Measurements from ENCODE around the gene S100PBP.

The S100PBP gene

GRCh38 chr1:32811265-32811664, 6.2 kb upstream of the S100PBP start:
- Histone ChIP-seq H3K9ac (ENCODE audit: low read depth, low read length) (no peak overlapping the region; the same call in 1 of the 2 replicates), H3K4me1 (ENCODE audit: control insufficient read depth, insufficient read depth, low read length) (peaks cover 18% of the 10 kb centered on the region), H3K36me3 (ENCODE audit: control insufficient read depth, insufficient read depth, low read length) (peaks cover 68% of the 10 kb centered on the region), H3K27me3 (ENCODE audit: control insufficient read depth, insufficient read depth, low read length) (no peaks in the 10 kb centered on the region), H3K27ac (ENCODE audit: low read depth, low read length) (peak overlapping the region; percentile 78), H3K4me3 (ENCODE audit: low read depth, low read length) (no peak overlapping the region), H3K9me3 (ENCODE audit: control insufficient read depth, insufficient read depth, low read length) (no peaks in the 10 kb centered on the region)

- no peaks in the 10 kb centered on the region for H3K9me3 ChIP-seq (ENCODE audit: control insufficient read depth, insufficient read depth, low read length)
- peak overlapping the region; percentile 78 for H3K27ac ChIP-seq (ENCODE audit: low read depth, low read length)
- H3K9ac ChIP-seq (ENCODE audit: low read depth, low read length) = no peak overlapping the region; the same call in 1 of the 2 replicates
- H3K4me1 ChIP-seq (ENCODE audit: control insufficient read depth, insufficient read depth, low read length) = peaks cover 18% of the 10 kb centered on the region
- no peaks in the 10 kb centered on the region for H3K27me3 ChIP-seq (ENCODE audit: control insufficient read depth, insufficient read depth, low read length)
- no peak overlapping the region for H3K4me3 ChIP-seq (ENCODE audit: low read depth, low read length)
- peaks cover 61% of the 10 kb centered on the region for H3K36me3 ChIP-seq (ENCODE audit: control insufficient read depth, insufficient read depth, low read length)
Observed at GRCh38 chr1:32811917-32812316, 5.5 kb upstream of the S100PBP start.

- Histone ChIP-seq H3K9me3 (ENCODE audit: control insufficient read depth, insufficient read depth, low read length) (no peaks in the 10 kb centered on the region), H3K4me1 (ENCODE audit: control insufficient read depth, insufficient read depth, low read length) (peaks cover 18% of the 10 kb centered on the region), H3K9ac (ENCODE audit: low read depth, low read length) (no peak overlapping the region), H3K36me3 (ENCODE audit: control insufficient read depth, insufficient read depth, low read length) (peaks cover 39% of the 10 kb centered on the region), H3K4me3 (ENCODE audit: low read depth, low read length) (no peak overlapping the region), H3K27me3 (ENCODE audit: control insufficient read depth, insufficient read depth, low read length) (no peaks in the 10 kb centered on the region), H3K27ac (ENCODE audit: low read depth, low read length) (peak overlapping the region; percentile 10)
Observed at GRCh38 chr1:32813941-32814739, 3.3 kb upstream of the S100PBP start.

GRCh38 chr1:32816676-32817158, 736 bp upstream of the S100PBP start:
- H3K27ac ChIP-seq (ENCODE audit: low read depth, low read length) = peak overlapping the region; percentile 96
- no peaks in the 10 kb centered on the region for H3K27me3 ChIP-seq (ENCODE audit: control insufficient read depth, insufficient read depth, low read length)
- peaks cover 14% of the 10 kb centered on the region for H3K36me3 ChIP-seq (ENCODE audit: control insufficient read depth, insufficient read depth, low read length)
- H3K9ac ChIP-seq (ENCODE audit: low read depth, low read length) = peak overlapping the region; percentile 98
- H3K4me3 ChIP-seq (ENCODE audit: low read depth, low read length) = peak overlapping the region; percentile 95
- H3K4me1 ChIP-seq (ENCODE audit: control insufficient read depth, insufficient read depth, low read length) = peaks cover 14% of the 10 kb centered on the region
- no peaks in the 10 kb centered on the region for H3K9me3 ChIP-seq (ENCODE audit: control insufficient read depth, insufficient read depth, low read length)

- H3K9me3 ChIP-seq (ENCODE audit: control insufficient read depth, insufficient read depth, low read length) = no peaks in the 10 kb centered on the region
- H3K9ac ChIP-seq (ENCODE audit: low read depth, low read length) = peak overlapping the region; percentile 93
- peak overlapping the region; percentile 84 for H3K4me3 ChIP-seq (ENCODE audit: low read depth, low read length)
- H3K36me3 ChIP-seq (ENCODE audit: control insufficient read depth, insufficient read depth, low read length) = peaks cover 13% of the 10 kb centered on the region
- peak overlapping the region; percentile 99 for H3K27ac ChIP-seq (ENCODE audit: low read depth, low read length)
- H3K4me1 ChIP-seq (ENCODE audit: control insufficient read depth, insufficient read depth, low read length) = peaks cover 8% of the 10 kb centered on the region
- H3K27me3 ChIP-seq (ENCODE audit: control insufficient read depth, insufficient read depth, low read length) = no peaks in the 10 kb centered on the region
Observed at GRCh38 chr1:32817815-32818786, 648 bp downstream of the S100PBP start.

- H3K36me3 ChIP-seq (ENCODE audit: control insufficient read depth, insufficient read depth, low read length) = peaks cover 15% of the 10 kb centered on the region
Observed at GRCh38 chr1:32818804-32819541, 1.5 kb downstream of the S100PBP start.

GRCh38 chr1:32825181-32825580, 7.7 kb downstream of the S100PBP start:
- Histone ChIP-seq H3K9ac (ENCODE audit: low read depth, low read length) (no peak overlapping the region), H3K4me3 (ENCODE audit: low read depth, low read length) (no peak overlapping the region), H3K27me3 (ENCODE audit: control insufficient read depth, insufficient read depth, low read length) (no peaks in the 10 kb centered on the region), H3K4me1 (ENCODE audit: control insufficient read depth, insufficient read depth, low read length) (no peaks in the 10 kb centered on the region), H3K36me3 (ENCODE audit: control insufficient read depth, insufficient read depth, low read length) (peaks cover 56% of the 10 kb centered on the region), H3K9me3 (ENCODE audit: control insufficient read depth, insufficient read depth, low read length) (no peaks in the 10 kb centered on the region), H3K27ac (ENCODE audit: low read depth, low read length) (no peak overlapping the region)

More at GRCh38 chr1:32818804-32819541, 1.5 kb downstream of the S100PBP start:
- H3K27ac ChIP-seq (ENCODE audit: low read depth, low read length) = peak overlapping the region; percentile 99
- H3K9me3 ChIP-seq (ENCODE audit: control insufficient read depth, insufficient read depth, low read length) = no peaks in the 10 kb centered on the region
- peaks cover 7% of the 10 kb centered on the region for H3K4me1 ChIP-seq (ENCODE audit: control insufficient read depth, insufficient read depth, low read length)
- no peaks in the 10 kb centered on the region for H3K27me3 ChIP-seq (ENCODE audit: control insufficient read depth, insufficient read depth, low read length)
- peak overlapping the region; percentile 93 for H3K9ac ChIP-seq (ENCODE audit: low read depth, low read length)
- peak overlapping the region; percentile 84 for H3K4me3 ChIP-seq (ENCODE audit: low read depth, low read length)

GRCh38 chr1:32828341-32828740, 10.9 kb downstream of the S100PBP start:
- H3K9ac ChIP-seq (ENCODE audit: low read depth, low read length) = no peak overlapping the region
- no peak overlapping the region for H3K4me3 ChIP-seq (ENCODE audit: low read depth, low read length)
- no peaks in the 10 kb centered on the region for H3K4me1 ChIP-seq (ENCODE audit: control insufficient read depth, insufficient read depth, low read length)
- no peak overlapping the region for H3K27ac ChIP-seq (ENCODE audit: low read depth, low read length)
- H3K36me3 ChIP-seq (ENCODE audit: control insufficient read depth, insufficient read depth, low read length) = peaks cover 85% of the 10 kb centered on the region
- no peaks in the 10 kb centered on the region for H3K9me3 ChIP-seq (ENCODE audit: control insufficient read depth, insufficient read depth, low read length)
- no peaks in the 10 kb centered on the region for H3K27me3 ChIP-seq (ENCODE audit: control insufficient read depth, insufficient read depth, low read length)

- H3K4me1 ChIP-seq (ENCODE audit: control insufficient read depth, insufficient read depth, low read length) = no peaks in the 10 kb centered on the region
- H3K9me3 ChIP-seq (ENCODE audit: control insufficient read depth, insufficient read depth, low read length) = no peaks in the 10 kb centered on the region
- peaks cover 98% of the 10 kb centered on the region for H3K36me3 ChIP-seq (ENCODE audit: control insufficient read depth, insufficient read depth, low read length)
- H3K27ac ChIP-seq (ENCODE audit: low read depth, low read length) = no peak overlapping the region
- no peak overlapping the region for H3K9ac ChIP-seq (ENCODE audit: low read depth, low read length)
- no peaks in the 10 kb centered on the region for H3K27me3 ChIP-seq (ENCODE audit: control insufficient read depth, insufficient read depth, low read length)
- H3K4me3 ChIP-seq (ENCODE audit: low read depth, low read length) = no peak overlapping the region
Observed at GRCh38 chr1:32830092-32830852, 12.8 kb downstream of the S100PBP start.

- no peak overlapping the region for H3K27ac ChIP-seq (ENCODE audit: low read depth, low read length)
- H3K36me3 ChIP-seq (ENCODE audit: control insufficient read depth, insufficient read depth, low read length) = peaks cover 96% of the 10 kb centered on the region
- no peaks in the 10 kb centered on the region for H3K9me3 ChIP-seq (ENCODE audit: control insufficient read depth, insufficient read depth, low read length)
- H3K9ac ChIP-seq (ENCODE audit: low read depth, low read length) = no peak overlapping the region
- H3K4me1 ChIP-seq (ENCODE audit: control insufficient read depth, insufficient read depth, low read length) = no peaks in the 10 kb centered on the region
- H3K4me3 ChIP-seq (ENCODE audit: low read depth, low read length) = no peak overlapping the region
- no peaks in the 10 kb centered on the region for H3K27me3 ChIP-seq (ENCODE audit: control insufficient read depth, insufficient read depth, low read length)
Observed at GRCh38 chr1:32831878-32832277, 14.4 kb downstream of the S100PBP start.

Measured in HUES48 (cell line).